Activated CD4-positive, alpha-beta T cell treated with anti-CD3 and anti-CD28 coated beads, Interleukin-2, amount 50 U/mL, for 48 hours (primary cell): Measurements from ENCODE around the gene OTUD5.

Experiments used
- DNase-seq, 2 experiments: peaks; one replicate each; pipeline ENCODE4 v3.0.0-alpha.2; 2020

OTUD5 gene

GRCh38 chrX:48935301-48935670 lies 22.1 kb downstream of the OTUD5 start:
- DNase-seq, result no peak

DNA sequence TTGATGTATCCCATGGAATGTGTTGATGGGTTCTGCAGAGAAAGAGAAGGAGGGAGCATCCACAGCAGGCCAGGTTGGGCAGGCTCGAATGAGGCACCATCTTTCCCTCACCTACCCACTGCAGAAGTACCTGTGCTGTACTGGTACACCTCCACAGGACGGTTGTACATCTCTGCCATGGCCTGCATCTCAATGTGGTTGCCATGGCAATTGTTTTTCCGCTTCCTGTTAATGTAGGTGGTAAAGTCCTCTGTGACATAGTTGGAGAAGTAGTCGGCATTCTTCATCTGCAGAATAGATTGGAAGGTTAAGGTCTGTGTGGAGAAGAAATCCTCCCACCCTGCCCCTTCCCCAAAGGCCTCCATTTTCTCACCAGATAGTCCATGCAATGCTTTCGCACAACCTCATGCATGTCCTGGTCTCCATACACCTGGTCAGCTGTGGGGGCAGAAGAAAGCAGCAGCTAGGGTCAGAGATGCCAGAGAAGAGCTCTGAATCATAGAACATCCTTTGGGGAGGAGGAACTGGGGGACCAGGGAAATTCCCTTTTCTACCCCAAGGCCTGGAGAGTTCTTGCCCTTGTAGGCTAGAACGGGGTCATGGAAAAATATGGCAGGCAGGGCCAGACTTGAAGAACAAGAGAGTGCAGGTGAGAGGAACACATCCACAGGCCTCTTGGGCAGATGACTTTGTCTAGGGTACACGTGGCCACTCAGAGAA lies 22.7 kb downstream of the OTUD5 start:
- no peak for DNase-seq

GRCh38 chrX:48933757-48934156 lies 23.6 kb downstream of the OTUD5 start:
- peak in 1 of 2 experiments; percentile 63 for DNase-seq

- no peak for DNase-seq
Observed at GRCh38 chrX:48927736-48928382, 29.5 kb downstream of the OTUD5 start.

GRCh38 chrX:48927123-48927522 lies 30.3 kb downstream of the OTUD5 start:
- DNase-seq, result no peak

- no peak for DNase-seq
Observed at GRCh38 chrX:48924270-48924669, 33.1 kb downstream of the OTUD5 start.

- DNase-seq, result no peak
Observed at GRCh38 chrX:48923771-48924170, 33.6 kb downstream of the OTUD5 start.

- no peak for DNase-seq
Observed at GRCh38 chrX:48920718-48921104, 36.7 kb downstream of the OTUD5 start.

DNA sequence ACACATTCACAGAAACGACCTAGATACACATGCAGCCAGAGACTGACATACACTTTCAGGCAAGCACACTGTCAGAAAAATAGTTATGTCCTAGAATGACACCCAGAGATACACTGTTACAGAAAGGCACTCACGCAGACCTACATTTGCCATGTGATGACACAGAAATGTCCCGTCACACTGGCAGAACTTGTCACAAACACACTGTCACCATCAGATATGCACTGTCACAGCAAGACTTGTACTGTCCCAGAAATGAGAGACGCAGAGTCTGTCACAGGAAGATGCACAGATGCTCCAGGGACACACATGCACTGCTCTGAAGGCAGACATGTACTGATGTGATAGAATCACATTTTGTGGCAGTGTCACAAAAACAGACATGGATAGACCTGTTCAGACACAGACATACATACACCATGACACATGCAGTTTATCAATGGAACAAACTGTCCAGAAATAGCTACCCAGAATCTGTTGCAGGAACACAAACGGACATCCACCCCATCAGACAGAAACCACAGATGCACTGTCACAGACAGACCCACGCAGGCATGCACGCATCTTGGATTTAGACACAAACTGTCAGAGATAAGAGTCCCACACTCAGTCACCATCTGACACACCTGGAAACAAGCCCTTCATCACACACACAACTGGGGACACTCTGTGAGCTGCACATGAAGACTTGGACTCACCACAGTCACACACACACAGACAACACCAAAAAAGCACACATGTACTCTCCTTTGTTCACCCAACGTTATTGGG lies 37.3 kb downstream of the OTUD5 start:
- no peak for DNase-seq

GRCh38 chrX:48919360-48919841 lies 38.0 kb downstream of the OTUD5 start:
- peak; percentile 51 to 61 for DNase-seq

DNA sequence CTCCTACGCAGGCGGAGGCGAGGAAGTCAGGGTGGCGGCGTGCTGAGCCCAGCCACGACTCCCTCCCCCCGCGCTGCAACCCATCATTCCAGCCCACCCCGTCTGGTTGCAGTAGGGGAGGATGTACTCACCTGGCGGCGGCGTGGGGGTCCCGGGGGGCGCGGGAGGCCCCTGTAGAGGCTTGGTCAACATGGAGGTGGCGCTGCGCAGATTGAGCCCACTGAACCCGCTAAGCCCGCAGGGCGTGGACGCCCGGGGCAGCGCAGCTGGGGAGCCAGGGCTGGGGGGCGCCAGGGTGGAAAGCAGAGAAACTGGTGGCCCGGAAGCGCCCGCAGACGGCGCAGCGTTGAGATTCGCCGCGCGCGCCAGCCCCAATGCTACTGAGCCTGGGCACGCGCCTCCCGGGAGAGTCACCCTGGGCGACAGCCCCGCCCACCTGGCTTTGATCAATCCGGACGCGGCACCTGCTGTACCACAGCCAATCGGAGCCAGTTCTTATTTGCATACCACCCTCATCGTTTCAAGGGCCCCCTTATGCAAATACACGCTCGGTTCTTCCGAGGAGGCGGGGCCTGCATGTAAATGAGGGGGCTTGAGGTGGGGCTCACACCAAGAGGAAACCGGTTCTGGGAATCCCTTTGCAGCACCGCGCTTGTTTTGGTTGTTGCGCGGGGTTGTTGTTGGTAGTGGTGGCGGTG lies 38.6 kb downstream of the OTUD5 start, which contains the start of gene PIM2:
Gene PIM2 (minus strand): TSS at position 382 of the 698 bp plus-strand sequence. CDS start 190 bp downstream, at position 192.
- peak; percentile 88 to 91 for DNase-seq

GRCh38 chrX:48918301-48918642 lies 39.1 kb downstream of the OTUD5 start:
- DNase-seq, result no peak

DNA sequence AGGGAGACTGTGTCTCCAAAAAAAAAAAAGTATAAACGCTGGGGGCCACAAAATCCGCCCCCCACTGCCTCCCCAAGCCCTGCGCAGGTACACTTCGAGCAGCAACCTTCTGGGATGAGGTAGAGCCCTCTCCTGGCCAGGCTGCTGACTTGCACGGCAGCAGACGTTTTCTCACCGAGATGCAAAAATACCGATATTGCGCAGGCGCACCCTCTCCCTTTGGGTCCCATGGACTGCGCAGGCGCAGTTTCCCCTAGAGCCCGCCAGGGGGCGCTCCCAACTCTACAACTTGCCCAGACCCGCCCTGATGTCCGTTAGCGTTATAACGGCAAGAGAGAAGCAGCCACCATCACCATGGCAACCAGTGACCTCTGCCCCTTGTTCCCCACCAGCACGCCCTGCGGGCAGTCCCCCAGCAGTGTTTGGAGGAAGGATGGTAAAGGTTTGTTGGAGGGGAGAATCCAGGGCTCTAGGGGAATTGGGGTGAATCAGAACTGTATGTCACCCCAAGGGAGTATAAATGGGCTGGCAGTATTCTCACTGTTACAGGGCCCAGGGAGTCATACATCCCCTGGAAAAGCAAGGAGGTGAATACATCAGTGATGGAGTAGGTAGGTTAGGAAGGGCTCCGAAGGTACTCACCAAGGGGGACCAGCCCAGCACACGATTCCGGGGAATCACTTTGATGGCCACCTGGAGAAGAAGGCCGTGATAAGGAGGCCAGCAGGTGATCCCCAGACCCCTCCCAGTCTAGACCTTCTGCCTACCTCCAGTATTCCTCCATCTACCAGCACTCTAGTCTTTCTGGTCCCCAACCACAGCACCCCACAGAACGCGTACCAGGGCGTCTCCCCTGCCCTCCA lies 40.0 kb downstream of the OTUD5 start:
- peak; percentile 83 to 88 for DNase-seq

- no peak for DNase-seq
Observed at GRCh38 chrX:48914593-48915493, 42.6 kb downstream of the OTUD5 start.

DNA sequence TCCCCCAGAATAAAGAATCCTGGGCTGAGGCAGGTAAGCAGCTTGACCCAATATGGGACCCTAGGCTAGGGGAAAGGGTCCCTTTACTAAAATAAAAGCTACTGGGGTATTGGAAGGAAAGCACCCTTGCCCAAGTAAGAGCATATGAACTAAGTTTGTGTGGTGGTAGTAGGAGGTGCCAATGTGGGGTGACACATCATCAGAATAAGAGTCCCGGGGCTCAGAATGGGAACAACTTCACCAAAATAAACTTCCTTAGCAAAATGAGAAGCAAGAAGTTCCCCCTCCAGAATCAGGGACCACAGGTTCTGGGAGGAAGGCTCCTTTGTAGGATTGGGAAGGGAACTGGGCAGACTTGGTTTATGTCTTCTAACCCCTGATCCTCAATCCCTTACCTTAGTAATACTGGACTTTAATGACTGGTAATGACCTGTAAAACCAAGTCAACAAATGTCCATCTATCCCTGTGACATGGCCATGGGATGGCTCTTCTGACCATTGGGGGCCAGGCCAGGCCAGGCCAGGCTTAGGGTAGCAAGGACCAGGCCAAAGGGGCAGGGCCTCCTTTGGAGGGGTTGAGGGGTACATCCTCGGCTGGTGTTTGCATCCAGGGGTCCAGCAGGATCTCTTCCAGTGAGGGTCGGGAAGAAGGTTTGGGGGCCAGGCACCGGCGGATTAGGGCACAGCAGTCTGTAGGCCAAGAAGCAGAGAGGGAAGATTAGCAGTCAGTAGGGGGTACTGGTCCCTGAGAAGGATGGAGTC lies 43.6 kb downstream of the OTUD5 start:
- no peak for DNase-seq

DNA sequence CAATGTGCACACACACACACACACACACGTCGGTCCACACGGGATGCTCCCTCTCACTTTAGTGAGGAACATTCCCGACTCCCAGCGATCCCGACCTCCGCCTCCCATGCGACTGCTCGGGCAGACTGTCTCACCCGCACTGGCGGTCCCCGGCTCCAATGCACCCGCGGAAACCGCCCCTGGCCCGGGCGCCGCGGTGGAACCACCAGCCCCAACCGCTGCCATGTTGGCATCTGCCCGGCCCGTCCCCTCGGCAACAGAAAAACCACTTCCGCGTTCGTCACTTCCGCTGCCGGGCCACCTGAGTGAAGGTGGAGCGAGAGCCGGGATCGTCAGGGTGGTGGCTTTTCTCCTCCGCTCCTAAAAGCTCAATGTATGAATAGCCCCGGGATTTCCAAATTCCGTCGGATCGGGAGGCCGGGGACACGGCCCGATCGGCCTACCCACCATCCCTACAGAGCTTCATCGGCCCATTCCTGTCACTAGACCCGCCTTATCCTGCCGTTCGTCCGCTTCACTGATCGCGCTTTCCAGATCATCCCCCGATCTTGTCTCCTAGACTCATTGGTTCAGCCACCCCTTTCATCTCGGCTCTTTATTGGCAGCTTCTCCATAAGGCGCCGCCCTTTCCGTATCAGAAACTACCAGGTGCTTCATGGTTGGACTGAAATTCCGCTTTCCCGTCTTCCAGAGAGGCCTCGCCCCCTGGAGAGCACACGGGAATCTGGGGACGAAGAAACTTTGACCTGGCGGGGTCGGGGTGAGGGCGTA lies 45.8 kb downstream of the OTUD5 start, which contains the start of gene SLC35A2:
Gene SLC35A2 (minus strand): TSS at position 235 of the 771 bp plus-strand sequence. CDS start 10 bp downstream, at position 225.
- DNase-seq, result peak; percentile 87 to 90

- no peak for DNase-seq
Observed at GRCh38 chrX:48910926-48911411, 46.4 kb downstream of the OTUD5 start.

DNA sequence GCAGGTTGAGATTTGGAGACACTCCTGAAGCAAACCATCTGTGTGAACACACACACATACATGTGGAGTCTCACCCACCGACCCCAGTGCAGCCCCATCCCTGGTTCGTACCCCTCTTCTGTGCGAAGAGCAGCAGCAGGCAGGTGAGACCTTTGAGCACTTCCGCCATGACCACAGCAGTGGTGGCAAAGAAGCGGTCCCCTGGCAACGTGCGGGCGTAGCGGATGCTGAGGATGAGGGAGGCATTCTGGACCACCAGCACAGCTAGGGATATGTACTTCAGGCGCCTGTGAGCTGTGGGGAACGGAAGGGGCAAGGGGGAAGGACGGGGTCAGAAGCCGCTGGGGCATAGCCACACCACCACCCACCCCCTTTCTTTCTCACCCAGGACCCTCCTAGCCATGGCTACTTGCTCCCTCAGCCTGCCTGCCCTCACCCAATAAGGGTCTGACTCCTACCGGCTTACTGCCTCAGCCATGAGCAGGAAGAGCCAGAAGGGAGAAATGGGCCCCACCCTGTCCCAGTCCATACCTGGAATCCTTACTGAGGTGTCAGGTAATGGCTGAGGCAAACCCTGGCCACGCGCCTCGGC lies 47.6 kb downstream of the OTUD5 start:
- DNase-seq, result no peak

- no peak for DNase-seq
Observed at GRCh38 chrX:48908600-48908999, 48.8 kb downstream of the OTUD5 start.
